Stomach (tissue), 4 donors: ENCODE data around the gene DHCR7.

Experiments used
- CTCF ChIP-seq, 7 experiments: fragments of 450-650 bp in 4 of 7; fragments of 200-600 bp in 3 of 7; sonication (generic) in 3 of 7; IDR thresholded peaks; one replicate each; pipeline ENCODE4 v1.5.1; 2016 to 2019; ENCODE audit warnings: antibody characterized with exemption in 7 of 7, control low read depth in 2 of 7, mild to moderate bottlenecking in 1 of 7
- POLR2A ChIP-seq, 4 donors: fragments of 450-650 bp; IDR thresholded peaks; one replicate each; pipeline ENCODE4 v1.6.1; 2016; ENCODE audit warnings: antibody characterized with exemption in 4 of 4, control low read depth in 2 of 4, mild to moderate bottlenecking in 1 of 4, moderate library complexity in 1 of 4

GRCh38 chr11:71452199-71453036 is 4.2 kb upstream of the DHCR7 start:
- TF ChIP-seq POLR2A (IDR thresholded peaks at IDR 0.05) (no peak), CTCF (IDR thresholded peaks at IDR 0.05) (no peak)
